HepG2 (cell line): ENCODE results near the gene ASAP2. TPM values are rescaled to one million over a fixed set of nuclear protein-coding genes. Genes with fewer than 3 reads are reported as not detected.

Experiments
- ATAC-seq: fragments of 200-7000 bp; cut with Tn5 transposase; 3 replicates; pipeline ENCODE4 v1.9.1; 2020; ENCODE audit warnings: mild to moderate bottlenecking, moderate library complexity
- BruUV-seq: library from RNA; stranded (reverse); fragments of 400-500 nt; replicated peaks from 2 replicates; lab custom pipeline; 2021; lab: Mats Ljungman, UMichigan
- CTCF ChIA-PET: fragments of 300-600 bp; formaldehyde crosslinking; extraction: SDS; loops from one replicate; lab custom pipeline; 2021; ENCODE audit warnings: low total read pairs, inconsistent platforms, low intra/inter-chr PET ratio; lab: Yijun Ruan, JAX
- POLR2A ChIA-PET: fragments of 350-600 bp; sonication (Branson Sonifier 250); formaldehyde crosslinking; loops from one replicate; lab custom pipeline; 2020; ENCODE audit warnings: antibody characterized with exemption, inconsistent platforms; lab: Yijun Ruan, JAX
- DNase-seq: peaks from one replicate; pipeline ENCODE4 v3.0.0-alpha.2; 2015; ENCODE audit warnings: low spot score
- FAIRE-seq: peaks from 3 replicates; lab custom pipeline; 2011; peaks lifted over from hg19 to GRCh38; lab: Jason Lieb, UNC
- H2AFZ ChIP-seq: one replicate; pipeline ENCODE4 v1.6.1; 2011; ENCODE audit warnings: low read length, inconsistent platforms
- H3K27ac ChIP-seq: fragments of 300-600 bp; 3 replicates; pipeline ENCODE4 v1.8.0; 2011; ENCODE audit warnings: mixed run types, mild to moderate bottlenecking, mixed read lengths, low read length, inconsistent platforms; ENCODE audit not compliant: insufficient read depth; ENCODE audit errors: extremely low read length
- H3K27me3 ChIP-seq, 2 experiments: fragments of 200-600 bp in 1 of 2; 2 replicates in 1 of 2; 3 replicates in 1 of 2; pipeline versions ENCODE4 v1.6.0 to v1.8.0; 2011; ENCODE audit warnings: low read length in 2 of 2, mild to moderate bottlenecking in 2 of 2, moderate library complexity in 2 of 2, inconsistent platforms in 1 of 2; ENCODE audit not compliant: insufficient read depth in 2 of 2, control insufficient read depth in 1 of 2
- H3K36me3 ChIP-seq, 2 experiments: fragments of 200-600 bp in 1 of 2; replicated peaks in 1 of 2; 2 replicates in 1 of 2; 3 replicates in 1 of 2; pipeline versions ENCODE4 v1.5.1 to v1.8.0; 2011; ENCODE audit warnings: low read length in 2 of 2, inconsistent platforms in 1 of 2; ENCODE audit not compliant: insufficient read depth in 2 of 2, control insufficient read depth in 1 of 2
- H3K4me1 ChIP-seq: 2 replicates; pipeline ENCODE4 v1.5.1; 2012; ENCODE audit warnings: low read length, inconsistent platforms; ENCODE audit not compliant: insufficient read depth
- H3K4me2 ChIP-seq: 2 replicates; pipeline ENCODE4 v1.6.0; 2011; ENCODE audit warnings: low read depth, low read length, inconsistent platforms
- H3K4me3 ChIP-seq, 3 experiments: fragments of 200-600 bp in 1 of 3; sonication (generic), shearing (Covaris generic) in 1 of 3; replicated peaks in 1 of 3; 2 replicates each; pipeline ENCODE4 v1.5.1; 2011 to 2016; ENCODE audit warnings: low read length in 3 of 3, inconsistent platforms in 2 of 3, low read depth in 2 of 3, mild to moderate bottlenecking in 2 of 3, control low read depth in 1 of 3, mixed read lengths in 1 of 3; ENCODE audit not compliant: insufficient read depth in 1 of 3
- H3K79me2 ChIP-seq: one replicate; pipeline ENCODE4 v1.6.1; 2011; ENCODE audit warnings: low read length, inconsistent platforms; ENCODE audit not compliant: insufficient read depth
- H3K9ac ChIP-seq: 2 replicates; pipeline ENCODE4 v1.6.0; 2011; ENCODE audit warnings: mild to moderate bottlenecking, low read depth, low read length, inconsistent platforms; ENCODE audit not compliant: insufficient read depth
- H3K9me3 ChIP-seq: 2 replicates; pipeline ENCODE4 v1.5.1; 2012; ENCODE audit warnings: mild to moderate bottlenecking, low read length
- H4K20me1 ChIP-seq: 2 replicates; pipeline ENCODE4 v1.6.0; 2011; ENCODE audit warnings: inconsistent platforms, mild to moderate bottlenecking, low read length, moderate library complexity; ENCODE audit not compliant: insufficient read depth
- E2F2 ChIP-seq: sonication (generic); formaldehyde crosslinking; IDR thresholded peaks from 2 replicates; pipeline ENCODE4 v1.4.0; 2020; ENCODE audit warnings: missing genetic modification reagents, borderline replicate concordance
- GLMP ChIP-seq: sonication (generic); formaldehyde crosslinking; IDR thresholded peaks from 2 replicates; pipeline ENCODE4 v1.9.0; 2021; ENCODE audit warnings: missing genetic modification reagents, mild to moderate bottlenecking, borderline replicate concordance
- HNF1A ChIP-seq, 2 experiments: sonication (generic) in 1 of 2; formaldehyde crosslinking in 1 of 2; IDR thresholded peaks; 2 replicates each; pipeline versions ENCODE4 v1.4.0 to v1.6.1; 2016 to 2020; ENCODE audit warnings: borderline replicate concordance in 1 of 2, low read depth in 1 of 2, mild to moderate bottlenecking in 1 of 2, missing genetic modification reagents in 1 of 2
- ISL2 ChIP-seq: sonication (generic); formaldehyde crosslinking; IDR thresholded peaks from 2 replicates; pipeline ENCODE4 v1.5.0; 2020; ENCODE audit warnings: missing genetic modification reagents
- KLF6 ChIP-seq: IDR thresholded peaks from 2 replicates; pipeline ENCODE4 v1.8.0; 2016; ENCODE audit warnings: missing biosample characterization, missing genetic modification reagents
- SMARCE1 ChIP-seq: fragments of 450-650 bp; IDR thresholded peaks from 2 replicates; pipeline ENCODE4 v1.6.1; 2017; ENCODE audit warnings: borderline replicate concordance
- TCF7L2 ChIP-seq: IDR thresholded peaks from 2 replicates; pipeline ENCODE4 v1.6.1; 2011; ENCODE audit warnings: mild to moderate bottlenecking, low read depth, low read length, moderate library complexity
- ZNF180 ChIP-seq: sonication (generic); formaldehyde crosslinking; IDR thresholded peaks from 2 replicates; pipeline ENCODE4 v1.4.0; 2020; ENCODE audit warnings: low read depth, missing genetic modification reagents, borderline replicate concordance
- ZNF772 ChIP-seq: sonication (generic); formaldehyde crosslinking; IDR thresholded peaks from 2 replicates; pipeline ENCODE4 v1.5.0; 2020; ENCODE audit warnings: mild to moderate bottlenecking, missing genetic modification reagents
- WGBS: methylation state at CpG from one replicate; pipeline ENCODE4 v1.1.6; 2017; ENCODE audit warnings: low lambda C conversion rate; 5-methylcytosine and 5-hydroxymethylcytosine counted together
- in situ Hi-C: cut with HindIII; loops from 2 replicates; pipeline ENCODE4 v1.10.0; 2017; ENCODE audit warnings: low pct_unique_long_range_greater_than_20kb; ENCODE audit not compliant: extremely low pct_ligation_motif_present
- intact Hi-C: fragments of 100-400 bp; cut with micrococcal nuclease; formaldehyde crosslinking; loops from one replicate; pipeline ENCODE4 v1.10.0; 2022; ENCODE audit not compliant: unreplicated experiment
- polyA plus RNA-seq, 8 experiments: library from polyadenylated mRNA; depleted of rRNA in 3 of 8; stranded (reverse) in 7 of 8; unstranded in 1 of 8; fragments of >200 nt; fragmentation: Illumina TruSeq in 4 of 8; extraction: Trizol in 4 of 8; gene quantifications; 2 replicates each; pipeline versions ENCODE4 v1.2.1 to v1.2.3, GENCODE V29; 2011 to 2016; ENCODE audit warnings: low read depth in 4 of 8, missing spikeins in 1 of 8, mixed read lengths in 1 of 8; ENCODE audit not compliant: insufficient read depth in 1 of 8
- total RNA-seq, 5 experiments: library from RNA; depleted of rRNA; stranded (reverse); fragments of >200 nt; fragmentation: Illumina TruSeq; extraction: Trizol; gene quantifications; 2 replicates each; pipeline ENCODE4 v1.2.3, GENCODE V29; 2016; ENCODE audit warnings: low read depth in 1 of 5

The ASAP2 gene
- total and polyA plus RNA-seq, 2 of the 13 experiments (the other 11 are each of a cell fraction or from before 2014, with no cell fraction given), result 7.3 to 22.3 TPM

GRCh38 chr2:9222893-9223287, 16.3 kb downstream of the ASAP2 start:
- ChIA-PET POLR2A (interaction anchor here (1.3 to 2.2 kb wide), 2 partner anchors 11 to 24 kb away, joined by 3 to 11 read pairs; no protein-coding TSS in a partner anchor), CTCF (no interaction called here)
- no peak overlapping the region for H2AFZ ChIP-seq
- 88% methylated on average over 2 of the region's 2 CpGs for WGBS
- H3K36me3 ChIP-seq, result no peaks in the 10 kb centered on the region
- in situ Hi-C loops (no loop called here), intact Hi-C loops (no loop called here)
- no peaks in the 10 kb centered on the region for H3K27me3 ChIP-seq
- no peak for ATAC-seq
- no peak overlapping the region for H3K9ac ChIP-seq
- peaks cover 63% of the 10 kb centered on the region for H3K79me2 ChIP-seq
- peaks cover 28% of the 10 kb centered on the region for H3K4me1 ChIP-seq
- no peak for DNase-seq
- no peak for FAIRE-seq
- H3K4me3 ChIP-seq, result no peak overlapping the region
- H4K20me1 ChIP-seq, result no peaks in the 10 kb centered on the region
- BruUV-seq, result no TSS peak
- H3K9me3 ChIP-seq, result no peaks in the 10 kb centered on the region
- no peak for TF ChIP-seq SMARCE1
- TF ChIP-seq E2F2 (CRISPR knock-in tag), result no peak
- no peak for TF ChIP-seq KLF6 (CRISPR knock-in tag)
- no peak for TF ChIP-seq TCF7L2
- no peak for TF ChIP-seq GLMP (CRISPR knock-in tag)
- no peak for TF ChIP-seq ZNF180
- TF ChIP-seq ISL2 (CRISPR knock-in tag), result no peak
- no peak for TF ChIP-seq ZNF772
- no peak for TF ChIP-seq HNF1A (IDR thresholded peaks at IDR 0.05; ENCODE audit: low read depth)
- no peak for TF ChIP-seq HNF1A (CRISPR knock-in tag; IDR thresholded peaks at IDR 0.05; ENCODE audit: borderline replicate concordance)
- H3K27ac ChIP-seq, result no peak overlapping the region
- no peak overlapping the region for H3K4me2 ChIP-seq
